Stimulated activated CD8-positive, alpha-beta memory T cell treated with anti-CD3 and anti-CD28 coated beads, Interleukin-15, amount 100 ng/mL, for 1 hour (primary cell): Measurements from ENCODE around the gene ADGRG3.

Source experiments
- DNase-seq: peaks from one replicate; pipeline ENCODE4 v3.0.0-alpha.2; 2020; ENCODE audit warnings: low read depth

ADGRG3 gene, protein sequence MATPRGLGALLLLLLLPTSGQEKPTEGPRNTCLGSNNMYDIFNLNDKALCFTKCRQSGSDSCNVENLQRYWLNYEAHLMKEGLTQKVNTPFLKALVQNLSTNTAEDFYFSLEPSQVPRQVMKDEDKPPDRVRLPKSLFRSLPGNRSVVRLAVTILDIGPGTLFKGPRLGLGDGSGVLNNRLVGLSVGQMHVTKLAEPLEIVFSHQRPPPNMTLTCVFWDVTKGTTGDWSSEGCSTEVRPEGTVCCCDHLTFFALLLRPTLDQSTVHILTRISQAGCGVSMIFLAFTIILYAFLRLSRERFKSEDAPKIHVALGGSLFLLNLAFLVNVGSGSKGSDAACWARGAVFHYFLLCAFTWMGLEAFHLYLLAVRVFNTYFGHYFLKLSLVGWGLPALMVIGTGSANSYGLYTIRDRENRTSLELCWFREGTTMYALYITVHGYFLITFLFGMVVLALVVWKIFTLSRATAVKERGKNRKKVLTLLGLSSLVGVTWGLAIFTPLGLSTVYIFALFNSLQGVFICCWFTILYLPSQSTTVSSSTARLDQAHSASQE

DNA sequence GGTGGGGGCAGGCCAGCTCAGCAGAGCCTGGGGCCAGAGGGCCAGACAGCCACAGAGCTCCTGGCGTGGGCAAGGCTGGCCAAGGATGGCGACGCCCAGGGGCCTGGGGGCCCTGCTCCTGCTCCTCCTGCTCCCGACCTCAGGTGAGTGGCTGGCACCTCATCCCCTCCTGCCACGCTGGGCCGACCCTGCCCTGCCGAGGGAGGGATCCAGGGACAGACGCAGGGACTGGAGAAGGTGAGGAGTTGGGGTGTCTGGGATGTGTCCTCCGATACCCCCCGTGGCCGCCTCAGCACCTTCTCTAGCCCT is at the start of gene ADGRG3:
ADGRG3 (plus strand) TSS at position 44 of the 309 bp plus-strand sequence; CDS start at position 86, 42 bp downstream.
- DNase-seq = no peak

DNA sequence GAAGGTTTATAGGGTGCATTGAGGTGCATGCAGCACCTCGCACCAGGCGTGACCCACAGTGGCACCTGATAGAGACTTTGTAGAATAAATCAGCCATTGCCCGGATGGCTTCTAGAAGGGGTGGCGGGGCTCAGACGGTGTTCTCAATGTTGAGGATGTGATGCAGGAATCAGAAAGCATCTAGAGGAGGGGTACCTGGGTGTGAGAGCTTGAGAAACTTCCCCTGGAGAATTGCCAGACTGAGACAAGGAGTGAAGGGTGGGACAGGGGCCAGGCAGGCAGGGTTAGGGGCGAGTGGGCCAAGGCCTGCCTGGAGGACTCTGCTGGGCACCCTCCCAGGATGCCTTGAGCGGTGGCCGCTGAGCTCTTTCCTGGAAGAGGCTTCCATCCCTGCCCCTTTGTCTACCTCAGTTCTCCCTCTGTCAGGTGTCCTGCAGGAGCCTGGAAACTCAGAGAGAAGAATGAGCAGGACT is 48.9 kb upstream of the ADGRG3 start:
- no peak for DNase-seq

DNA sequence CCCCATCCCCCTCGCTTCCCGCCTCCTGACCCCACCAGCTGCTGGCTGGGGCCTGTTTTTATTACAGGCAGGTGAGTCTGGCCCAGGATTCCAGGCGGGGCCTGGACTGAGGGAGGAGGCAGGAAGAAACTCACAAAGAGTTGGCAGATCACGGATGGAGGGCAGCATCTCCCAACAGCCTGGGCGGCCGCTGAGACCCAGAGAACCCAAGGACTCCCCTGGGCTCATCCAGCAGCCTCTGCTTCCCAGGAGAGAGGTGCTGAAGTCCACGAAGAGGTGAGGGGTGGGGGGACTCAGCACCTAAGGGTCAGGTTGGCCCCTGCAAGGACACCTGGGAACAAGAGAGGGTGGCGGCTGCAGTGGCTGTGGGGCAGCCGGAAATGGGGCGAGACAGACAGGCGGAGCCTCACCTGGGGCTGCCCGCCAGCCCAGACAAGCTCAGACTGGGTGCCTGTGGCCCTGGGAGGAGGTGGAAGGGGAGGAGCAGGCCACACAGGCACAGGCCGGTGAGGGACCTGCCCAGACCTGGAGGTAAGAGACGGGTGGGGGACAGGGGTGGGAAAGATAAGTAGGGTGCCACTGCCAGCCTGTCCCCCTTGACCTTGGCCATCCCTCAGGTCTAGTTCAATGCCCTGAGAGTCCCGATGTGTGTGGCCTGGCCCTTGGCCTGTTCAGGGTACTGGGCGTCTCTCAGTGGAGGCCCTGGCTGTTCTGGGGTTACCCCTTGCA is 48.3 kb upstream of the ADGRG3 start:
- DNase-seq = no peak

DNA sequence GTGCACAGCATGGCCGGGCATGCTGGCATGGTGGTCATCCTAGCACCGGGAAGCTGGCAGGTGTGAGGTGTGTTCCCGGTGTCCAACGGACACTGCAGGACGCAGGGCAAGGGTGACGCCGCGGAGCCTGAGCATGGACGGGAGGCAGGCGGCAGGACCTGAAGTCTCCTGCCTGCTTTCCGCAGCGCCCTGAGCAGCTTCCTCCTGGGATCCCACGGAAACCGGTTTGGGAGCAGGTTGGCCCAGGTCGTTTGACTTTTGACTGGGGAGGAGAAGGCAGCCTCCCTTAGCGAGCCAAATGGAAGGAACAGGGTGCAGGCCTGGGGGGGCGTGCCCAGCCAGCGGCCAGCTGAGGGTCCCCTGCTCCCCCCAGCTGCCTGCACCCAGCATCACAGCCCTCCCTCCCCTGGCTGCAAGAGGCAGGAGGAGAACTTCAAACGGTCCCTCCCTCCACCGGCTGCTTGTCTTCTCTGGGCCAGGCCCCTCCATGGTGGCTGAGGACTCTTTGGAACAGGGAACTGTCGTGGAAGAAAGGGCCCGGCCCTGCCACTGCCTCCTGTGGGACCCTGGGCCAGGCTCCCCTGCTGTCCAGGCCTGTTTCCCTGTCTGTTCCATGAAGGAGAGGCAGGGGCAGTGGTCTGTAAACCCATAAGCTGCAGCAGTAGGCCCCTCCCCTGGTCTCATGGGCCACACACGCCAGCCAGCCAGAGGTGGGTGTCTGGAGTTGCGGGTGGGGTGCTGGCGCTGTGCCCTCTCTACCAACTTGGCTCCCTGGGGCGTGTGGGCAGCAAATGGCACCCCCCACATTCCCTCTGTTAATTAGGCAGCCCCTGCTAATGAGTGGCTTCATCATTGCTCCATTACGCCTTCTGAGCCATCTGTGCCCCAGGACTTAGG is 47.5 kb upstream of the ADGRG3 start:
- no peak for DNase-seq

DNA sequence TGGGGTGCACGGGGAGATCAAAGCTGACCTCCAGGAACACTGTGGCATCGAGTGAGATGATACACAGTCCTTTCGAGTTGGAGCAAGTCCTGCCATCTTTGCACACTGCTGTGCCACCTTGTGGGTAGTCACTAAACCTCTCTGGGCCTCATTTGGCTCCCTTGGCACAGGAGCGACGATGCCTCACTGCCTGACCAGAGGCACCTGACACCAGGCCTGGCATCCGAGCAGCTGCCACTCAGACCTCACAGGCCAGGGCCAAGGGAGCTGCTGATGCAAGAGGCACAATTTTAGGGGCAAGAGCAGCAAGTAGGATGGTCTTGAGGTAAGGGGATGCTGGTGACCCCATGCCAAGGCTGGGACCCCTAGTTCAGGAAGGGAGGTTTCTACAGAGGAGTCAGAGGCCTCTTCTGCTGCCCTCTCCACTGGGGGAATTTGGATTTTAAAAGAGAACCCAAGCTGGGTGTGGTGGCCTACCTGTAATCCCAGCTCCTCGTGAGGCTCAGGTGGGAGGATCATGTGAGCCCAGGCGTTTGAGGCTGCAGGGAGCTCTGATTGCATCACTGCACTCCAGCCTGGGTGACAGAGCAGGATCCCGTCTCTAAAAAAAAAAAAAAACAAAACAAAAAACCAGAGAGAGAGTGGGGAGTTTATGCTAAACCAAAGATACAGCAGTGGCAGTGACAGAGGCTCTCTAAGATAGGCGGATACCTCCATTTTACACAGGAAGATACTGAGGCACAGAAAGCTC is 46.4 kb upstream of the ADGRG3 start:
- DNase-seq = no peak

DNA sequence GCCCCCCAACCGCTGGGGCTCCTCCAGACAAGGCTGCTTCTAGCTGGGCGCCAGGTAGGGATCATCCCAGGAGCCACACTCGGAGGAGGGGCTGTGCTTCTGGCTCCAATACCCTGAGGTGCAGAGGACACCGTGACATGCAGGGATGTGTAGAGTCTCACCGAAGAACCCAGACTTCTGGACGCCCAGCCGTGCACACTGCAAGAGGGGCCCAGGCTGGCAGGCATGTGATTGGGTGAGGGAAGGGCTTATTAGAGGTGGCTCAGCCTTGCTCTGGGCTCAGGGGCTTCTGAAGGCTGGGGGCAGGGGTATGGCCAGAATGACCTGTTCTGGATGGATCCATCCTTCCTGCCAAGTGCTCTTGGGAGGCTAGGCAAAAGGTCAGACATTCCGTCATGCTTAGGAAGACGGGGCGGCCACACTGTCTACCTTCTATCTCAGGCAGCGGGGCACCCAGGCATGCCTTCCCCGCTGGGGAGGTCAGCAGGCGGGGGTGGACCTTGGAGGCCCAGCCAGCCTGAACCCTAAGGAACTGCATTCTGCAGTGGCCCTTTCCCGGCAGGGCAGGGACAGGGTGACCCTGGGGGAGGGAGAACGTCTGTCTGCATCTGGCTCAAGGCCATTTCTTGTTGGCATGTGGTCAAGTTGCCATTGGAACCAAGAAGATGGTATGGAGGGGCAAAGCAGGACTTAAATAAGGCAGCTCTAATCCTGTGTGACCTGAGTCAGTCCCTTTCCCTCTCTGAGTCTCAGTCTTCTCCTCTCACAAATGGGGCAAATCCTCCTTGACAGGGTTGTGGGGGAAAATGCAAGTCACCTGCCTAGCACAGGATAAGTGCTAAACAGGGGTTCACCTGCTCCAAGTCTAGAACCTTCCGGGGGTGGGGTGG is 45.5 kb upstream of the ADGRG3 start:
- no peak for DNase-seq

DNA sequence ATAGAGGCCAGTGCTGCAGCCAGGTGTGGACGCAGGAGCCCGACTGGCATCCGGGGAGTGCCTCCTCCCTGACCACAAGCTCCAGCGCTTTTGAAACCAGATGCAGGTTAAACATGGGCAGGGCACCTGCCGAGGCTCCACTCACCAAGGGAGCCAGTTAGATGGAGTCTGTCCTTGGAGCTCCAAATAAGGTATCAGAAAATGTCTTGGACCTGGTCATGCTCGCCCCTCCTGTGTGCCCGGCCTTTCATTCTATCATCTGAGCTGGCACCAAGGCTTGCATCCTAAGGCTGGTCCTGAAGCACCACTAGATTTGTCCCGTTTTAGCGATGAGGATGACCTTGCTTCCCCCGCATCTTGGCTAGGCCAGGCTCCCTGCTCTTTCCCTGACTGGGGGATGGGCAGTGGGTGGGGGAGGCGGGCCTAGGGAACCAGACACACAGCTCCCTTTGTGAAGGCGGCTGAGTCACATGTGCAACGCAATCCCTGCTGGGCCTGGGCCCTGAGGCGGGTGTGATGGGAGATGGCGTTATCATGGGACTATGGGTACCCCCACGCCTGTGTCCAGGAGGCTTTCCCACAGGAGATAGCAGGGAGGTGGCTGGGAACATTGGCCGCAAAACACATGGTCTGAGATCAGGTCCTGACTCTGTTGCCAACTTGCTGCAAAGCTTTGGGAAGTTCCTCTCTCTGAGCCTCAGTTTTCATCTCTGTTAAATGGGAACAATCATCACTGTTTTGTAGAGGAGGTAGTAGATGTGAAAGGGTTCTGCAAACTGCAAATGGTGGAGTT is 44.7 kb upstream of the ADGRG3 start:
- no peak for DNase-seq

DNA sequence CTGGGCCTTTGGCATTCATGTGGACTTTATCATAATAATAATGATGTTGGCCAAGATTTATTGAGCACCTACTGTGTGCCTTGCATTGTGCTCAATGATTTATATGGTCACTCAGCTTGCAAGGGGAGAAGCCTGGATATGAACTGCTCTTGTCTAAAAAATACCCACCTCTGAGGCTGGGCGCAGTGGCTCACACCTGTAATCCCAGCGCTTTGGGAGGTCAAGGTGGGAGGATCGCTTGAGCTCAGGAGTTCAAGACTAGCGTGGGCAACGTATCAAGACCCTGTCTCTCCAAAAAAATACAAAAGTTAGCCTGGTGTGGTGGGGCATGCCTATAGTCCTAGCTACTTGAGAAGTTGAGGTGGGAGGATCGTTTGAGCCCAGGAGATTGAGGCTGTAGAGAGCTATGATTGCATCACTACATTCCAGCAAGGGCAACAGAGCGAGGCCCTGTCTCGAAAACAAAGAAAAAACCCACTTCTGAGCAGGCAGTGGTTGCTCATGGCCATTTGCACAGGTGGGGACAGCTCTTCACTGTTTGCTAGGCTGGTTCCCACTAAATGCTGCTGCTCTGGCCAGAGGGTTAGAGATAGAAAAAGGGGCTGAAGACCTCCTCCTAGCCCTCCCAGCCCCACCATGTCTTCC is 43.9 kb upstream of the ADGRG3 start:
- DNase-seq = no peak

DNA sequence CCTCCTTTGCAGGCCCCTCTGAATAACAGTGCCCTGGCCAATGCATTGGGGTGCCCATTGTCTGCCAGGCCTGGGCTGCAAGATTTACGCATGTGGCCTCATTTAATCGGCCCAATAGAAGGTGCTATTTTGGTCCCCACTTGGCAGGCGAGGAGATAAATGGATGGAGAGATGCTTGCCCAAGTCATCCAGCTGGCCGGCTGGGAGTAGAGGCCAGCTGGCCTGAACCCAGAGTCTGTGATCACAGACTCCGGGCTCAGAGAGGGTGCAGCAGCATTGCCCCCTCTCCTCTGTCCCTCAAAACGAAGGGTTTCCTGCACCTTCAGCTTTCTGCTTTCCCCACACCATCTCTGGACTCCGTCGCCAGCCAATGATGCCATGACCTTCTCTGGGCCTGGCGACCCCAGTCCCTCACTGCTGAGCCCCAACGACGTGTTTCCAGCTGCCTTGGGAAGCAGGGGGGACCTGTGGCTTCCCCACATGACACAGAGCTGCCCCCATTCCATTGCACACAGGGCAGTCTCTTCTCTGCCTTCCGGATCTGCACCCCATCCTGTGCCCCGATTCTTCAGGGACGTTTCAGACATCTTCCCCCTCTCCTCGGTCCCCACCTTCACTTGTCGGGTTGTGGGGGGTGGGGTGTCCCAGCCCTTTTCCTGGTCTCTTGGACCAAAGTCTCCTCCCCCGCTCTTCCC is 43.2 kb upstream of the ADGRG3 start:
- no peak for DNase-seq

DNA sequence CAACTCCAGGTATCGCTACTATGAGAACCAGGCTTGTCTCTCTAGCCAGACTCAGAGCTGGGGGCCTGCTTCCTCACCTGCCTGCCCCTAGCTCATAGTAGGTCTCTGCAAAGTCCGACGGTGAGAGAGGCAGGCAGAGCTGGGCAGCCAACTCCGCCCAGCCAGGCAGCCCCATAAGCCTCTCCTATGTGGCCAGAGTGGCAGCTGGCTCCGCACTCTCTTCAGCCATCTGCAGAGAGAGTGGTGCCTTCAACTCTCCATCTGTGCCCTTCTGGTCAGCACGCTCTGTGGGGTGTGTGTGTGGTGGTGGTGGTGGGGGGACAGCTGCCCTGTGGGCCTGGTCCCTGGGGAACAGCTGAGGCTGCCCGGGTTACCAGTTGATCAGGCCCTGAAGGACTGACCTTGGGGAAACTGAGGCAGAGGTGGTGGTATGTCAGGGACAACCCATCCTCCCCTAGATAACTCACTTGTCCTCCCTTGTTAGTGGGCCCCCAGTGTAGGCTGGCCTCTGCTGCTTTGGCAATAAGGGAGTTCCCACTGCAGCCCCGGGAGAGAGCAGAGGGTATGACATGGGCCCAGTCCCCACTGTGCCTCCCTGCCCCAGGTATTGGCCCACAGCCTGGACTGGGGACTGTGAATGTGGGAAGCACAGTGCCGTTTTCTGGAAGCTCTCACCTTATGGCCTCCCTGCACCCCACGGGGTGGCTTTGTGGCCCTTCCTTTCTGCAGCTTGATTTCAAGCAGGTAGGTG is 41.5 kb upstream of the ADGRG3 start:
- DNase-seq = no peak

DNA sequence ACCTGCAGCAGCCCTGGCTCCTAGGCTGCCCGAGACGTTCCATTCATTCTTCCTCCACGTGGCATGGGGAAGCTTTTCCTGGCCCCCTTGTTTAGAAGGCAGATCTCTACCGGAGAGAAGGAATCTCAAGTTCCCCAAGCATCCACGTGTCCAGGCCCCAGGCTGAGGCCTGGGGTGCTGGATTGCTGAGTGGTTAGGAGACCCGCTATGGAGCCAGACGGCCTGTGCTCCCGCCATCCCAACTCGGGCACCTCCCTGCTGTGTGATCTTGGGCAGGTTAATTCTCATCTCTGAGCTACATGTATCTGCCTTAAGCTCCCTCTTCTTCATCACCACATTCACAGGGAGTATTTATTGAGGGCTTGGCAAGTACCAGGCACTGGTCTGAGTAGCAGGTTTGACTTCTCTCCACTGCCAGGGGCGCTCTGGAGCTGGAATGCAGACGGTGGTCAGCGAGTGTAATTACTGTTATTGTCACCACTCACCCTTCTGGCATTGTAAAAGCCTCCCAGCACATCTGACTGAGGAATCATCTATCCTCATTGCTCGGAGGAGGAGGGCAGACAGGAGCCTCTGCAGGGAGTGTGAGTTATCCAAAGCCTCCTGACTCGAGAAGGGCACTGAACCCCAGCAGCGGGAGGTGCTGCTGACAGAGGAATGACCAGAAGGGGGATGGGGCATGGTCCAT is 40.8 kb upstream of the ADGRG3 start:
- DNase-seq = no peak

DNA sequence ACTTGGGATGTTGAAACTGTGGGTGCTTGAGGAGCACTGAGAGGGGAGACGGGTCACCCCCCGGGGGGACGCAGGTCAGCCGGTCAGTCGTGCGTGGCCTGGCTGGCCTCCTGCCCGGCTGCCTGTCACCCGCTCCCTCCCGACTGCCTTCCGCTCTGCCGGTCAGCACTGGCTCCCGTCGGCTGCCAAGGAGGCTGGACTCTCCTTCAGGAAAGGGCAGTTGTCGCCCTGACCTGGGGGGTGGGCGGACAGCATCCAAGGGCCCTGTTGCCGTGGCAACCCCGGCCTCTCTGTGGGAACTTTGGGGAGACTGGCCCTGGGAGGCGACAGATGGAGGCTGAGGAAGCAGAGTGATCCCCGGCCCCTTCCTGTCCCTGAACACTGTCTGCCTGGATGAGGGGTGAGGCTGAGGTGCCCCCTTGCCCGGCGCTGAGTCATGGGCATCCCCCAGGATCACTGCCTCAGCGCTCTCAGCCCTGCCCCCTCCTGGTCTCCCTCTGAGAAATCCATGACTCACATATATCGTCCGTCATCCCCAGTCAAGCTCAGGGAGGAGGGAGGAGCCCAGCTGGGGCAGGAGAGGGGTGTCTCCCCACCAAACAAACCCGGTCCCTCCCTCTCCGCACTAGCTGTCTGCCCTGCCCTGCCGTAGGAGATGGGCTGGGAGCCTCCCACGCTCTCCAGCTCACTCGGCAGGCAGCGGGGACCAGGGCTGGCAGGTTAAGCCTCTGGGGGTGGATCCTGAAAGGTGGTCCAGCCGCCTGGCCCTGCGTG is 39.9 kb upstream of the ADGRG3 start, which contains the start of gene ADGRG1:
ADGRG1 (plus strand) TSS at position 623 of the 774 bp plus-strand sequence. CDS start 21,658 bp downstream, outside the sequence.
- no peak for DNase-seq

DNA sequence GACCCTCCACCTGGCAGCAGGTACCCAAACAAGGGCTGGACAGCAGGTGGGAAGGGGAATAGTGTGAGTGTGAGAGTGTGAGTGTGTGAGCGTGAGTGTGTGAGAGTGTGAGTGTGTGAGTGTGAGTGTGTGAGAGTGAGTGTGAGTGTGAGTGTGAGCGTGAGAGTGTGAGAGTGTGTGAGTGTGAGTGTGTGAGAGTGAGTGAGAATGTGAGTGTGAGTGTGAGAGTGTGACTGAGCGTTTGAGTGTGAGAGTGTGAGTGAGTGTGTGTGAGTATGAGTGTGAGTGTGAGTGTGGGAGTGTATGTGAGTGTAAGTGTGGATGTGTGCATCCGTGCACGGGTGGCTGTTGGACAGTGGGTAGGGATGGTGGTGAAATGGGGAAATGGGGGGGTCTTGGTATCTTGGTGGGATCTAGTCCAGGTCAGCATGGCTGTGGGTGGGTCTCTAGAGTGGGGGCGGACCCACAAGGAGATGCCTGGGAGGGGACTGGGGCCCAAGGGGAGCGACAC is 39.3 kb upstream of the ADGRG3 start:
- no peak for DNase-seq

DNA sequence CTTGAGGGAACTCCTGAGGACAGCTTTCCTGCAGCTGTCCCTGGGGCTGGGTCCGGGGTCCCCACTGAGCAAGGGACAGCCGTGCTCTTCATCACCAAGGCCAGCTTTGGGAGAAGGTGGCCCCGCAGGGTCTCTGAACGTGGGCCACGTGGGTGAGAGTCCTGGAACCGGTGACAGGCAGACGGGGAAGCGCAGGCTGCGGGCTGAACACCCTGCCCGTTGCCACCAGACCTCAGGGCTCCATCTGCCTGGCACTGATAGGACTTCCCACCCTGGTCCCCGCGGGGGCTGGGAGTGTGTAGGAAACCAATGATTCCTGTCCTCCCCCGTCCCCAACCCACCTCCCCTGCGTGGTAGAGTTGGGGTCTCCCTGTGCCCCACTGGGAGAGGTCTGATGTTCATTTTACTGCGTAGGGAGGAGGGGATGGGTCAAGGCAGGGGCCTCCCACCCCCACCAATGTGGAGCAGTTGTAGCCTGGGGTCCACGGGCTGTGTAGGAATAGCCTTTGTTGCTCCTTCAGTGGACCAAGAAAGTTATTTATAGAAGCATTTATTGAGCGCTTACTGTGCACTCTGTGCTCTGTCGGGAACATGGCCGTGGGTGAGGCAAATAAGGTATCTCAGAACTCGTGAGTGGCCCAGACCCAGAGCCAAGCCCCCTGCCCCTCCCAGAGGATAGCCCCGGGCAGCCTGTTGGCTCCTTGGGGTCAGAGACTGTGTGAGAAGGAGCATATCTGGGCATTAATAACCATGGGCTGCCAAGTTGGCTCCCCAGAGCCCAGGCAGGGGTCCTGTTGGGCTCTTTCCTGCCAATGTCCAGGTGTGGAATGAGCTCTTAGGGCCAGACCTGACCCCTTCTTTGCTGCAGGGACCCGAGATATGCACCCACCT is 38.3 kb upstream of the ADGRG3 start:
- DNase-seq = no peak

DNA sequence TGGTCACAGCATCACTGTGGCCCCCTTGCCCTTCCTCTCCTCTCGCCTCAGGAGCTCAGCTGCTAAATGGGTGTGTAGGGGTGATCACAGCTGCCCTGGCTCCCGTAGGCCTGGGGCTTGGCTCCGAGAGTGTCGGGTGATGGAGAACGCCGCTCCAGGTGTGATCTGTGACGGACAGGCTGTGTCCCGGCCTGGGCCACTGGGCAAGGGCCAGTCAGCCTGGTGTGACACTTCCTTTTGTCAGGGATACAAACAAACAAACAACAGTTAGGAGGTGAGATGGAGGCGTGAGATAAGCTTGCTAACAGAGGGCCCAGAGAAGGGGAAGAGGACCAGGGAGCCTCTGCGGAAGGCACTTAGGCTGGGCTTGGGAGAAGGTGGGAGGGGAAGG is 37.7 kb upstream of the ADGRG3 start:
- DNase-seq = no peak
